ENCODE measurements around the gene SMIM20.
A peak's percentile ranks its signal among the peaks of the same experiment; 100 is the strongest.

The SMIM20 gene

DNA sequence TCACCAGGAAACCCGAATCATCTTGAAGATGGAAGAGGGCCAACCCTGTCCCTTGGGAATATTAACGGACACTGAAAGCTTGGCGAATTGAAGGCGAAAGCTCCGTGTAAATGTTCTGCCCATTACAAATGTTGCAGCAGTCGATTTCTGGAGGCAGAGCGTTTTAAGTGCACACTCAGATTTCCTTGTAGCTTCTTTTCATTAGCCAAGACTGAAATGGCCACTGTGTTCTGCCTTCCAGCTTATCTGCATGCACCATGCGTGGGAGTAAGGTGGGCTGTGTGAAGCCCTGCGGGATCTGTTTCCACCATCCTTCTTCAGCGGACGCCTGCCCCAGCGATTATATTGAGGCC, 1.3 kb downstream of the SMIM20 start:
- peaks cover 9% of the 10 kb centered on the region for H3K27me3 ChIP-seq (ENCODE audit: control insufficient read depth, insufficient read depth, low read length)
- no peaks in the 10 kb centered on the region for H3K36me3 ChIP-seq (ENCODE audit: control insufficient read depth, low read depth, low read length)
- peak overlapping the region; percentile 78 for H3K4me3 ChIP-seq (ENCODE audit: low read length)
- no peak overlapping the region for H3K27ac ChIP-seq (ENCODE audit: low read length)
- peaks cover 12% of the 10 kb centered on the region for H3K4me1 ChIP-seq (ENCODE audit: control insufficient read depth, low read depth, low read length)
- H3K9me3 ChIP-seq (ENCODE audit: control insufficient read depth, low read depth, low read length) = no peaks in the 10 kb centered on the region
- H3K9ac ChIP-seq (ENCODE audit: low read length) = no peak overlapping the region

DNA sequence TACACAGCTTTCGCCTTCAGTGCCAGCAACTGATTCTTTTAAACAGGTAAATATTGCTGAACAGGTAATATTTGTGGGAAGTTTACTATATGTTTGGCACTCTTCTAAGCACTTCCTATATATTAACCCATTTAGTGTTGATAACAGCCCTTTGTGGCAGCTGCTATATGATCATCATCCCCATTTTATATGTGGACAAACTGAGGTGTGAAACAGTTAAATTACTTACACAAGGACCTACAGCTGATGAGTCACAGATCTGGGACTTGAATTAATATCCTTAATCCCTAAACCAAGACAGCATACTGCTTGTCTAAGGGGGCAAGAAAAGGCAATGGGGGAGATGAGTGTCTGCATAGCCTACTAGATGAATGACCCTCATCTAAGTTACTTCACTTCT, 2.9 kb downstream of the SMIM20 start:
- Histone ChIP-seq H3K27ac (ENCODE audit: low read length) (no peak overlapping the region), H3K4me3 (ENCODE audit: low read length) (no peak overlapping the region), H3K4me1 (ENCODE audit: control insufficient read depth, low read depth, low read length) (peaks cover 12% of the 10 kb centered on the region), H3K27me3 (ENCODE audit: control insufficient read depth, insufficient read depth, low read length) (peaks cover 9% of the 10 kb centered on the region), H3K9me3 (ENCODE audit: control insufficient read depth, low read depth, low read length) (no peaks in the 10 kb centered on the region), H3K36me3 (ENCODE audit: control insufficient read depth, low read depth, low read length) (no peaks in the 10 kb centered on the region), H3K9ac (ENCODE audit: low read length) (no peak overlapping the region)

DNA sequence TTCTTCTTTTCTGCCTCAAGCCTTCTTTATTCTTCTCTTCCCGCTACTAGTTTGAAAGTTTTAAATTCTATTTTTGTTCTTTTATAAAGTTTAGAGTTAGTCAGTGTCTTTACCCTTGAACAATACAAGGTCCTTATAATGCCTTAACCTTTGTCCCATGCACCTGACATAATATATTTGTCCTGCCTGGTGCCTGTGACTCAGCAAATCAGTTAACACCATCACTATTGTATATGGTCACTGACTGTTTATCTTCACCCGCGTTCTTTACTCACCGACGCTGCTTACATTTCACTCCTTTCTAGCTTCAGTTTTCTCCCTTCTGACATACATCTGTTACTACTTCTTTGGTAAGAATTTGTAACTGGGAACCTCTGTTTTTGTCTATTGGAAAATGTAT, 5.7 kb downstream of the SMIM20 start:
- Histone ChIP-seq H3K36me3 (ENCODE audit: control insufficient read depth, low read depth, low read length) (no peaks in the 10 kb centered on the region), H3K9me3 (ENCODE audit: control insufficient read depth, low read depth, low read length) (no peaks in the 10 kb centered on the region), H3K27me3 (ENCODE audit: control insufficient read depth, insufficient read depth, low read length) (no peaks in the 10 kb centered on the region), H3K27ac (ENCODE audit: low read length) (no peak overlapping the region), H3K9ac (ENCODE audit: low read length) (no peak overlapping the region), H3K4me3 (ENCODE audit: low read length) (no peak overlapping the region), H3K4me1 (ENCODE audit: control insufficient read depth, low read depth, low read length) (peaks cover 7% of the 10 kb centered on the region)

GRCh38 chr4:25921922-25922321, 7.9 kb downstream of the SMIM20 start:
- Histone ChIP-seq H3K4me1 (ENCODE audit: control insufficient read depth, low read depth, low read length) (peaks cover 8% of the 10 kb centered on the region), H3K27me3 (ENCODE audit: control insufficient read depth, insufficient read depth, low read length) (no peaks in the 10 kb centered on the region), H3K9ac (ENCODE audit: low read length) (no peak overlapping the region), H3K4me3 (ENCODE audit: low read length) (no peak overlapping the region), H3K36me3 (ENCODE audit: control insufficient read depth, low read depth, low read length) (no peaks in the 10 kb centered on the region), H3K9me3 (ENCODE audit: control insufficient read depth, low read depth, low read length) (no peaks in the 10 kb centered on the region), H3K27ac (ENCODE audit: low read length) (no peak overlapping the region)

- Histone ChIP-seq H3K36me3 (ENCODE audit: control insufficient read depth, low read depth, low read length) (no peaks in the 10 kb centered on the region), H3K27me3 (ENCODE audit: control insufficient read depth, insufficient read depth, low read length) (no peaks in the 10 kb centered on the region), H3K9ac (ENCODE audit: low read length) (no peak overlapping the region), H3K4me3 (ENCODE audit: low read length) (no peak overlapping the region), H3K4me1 (ENCODE audit: control insufficient read depth, low read depth, low read length) (peaks cover 8% of the 10 kb centered on the region), H3K9me3 (ENCODE audit: control insufficient read depth, low read depth, low read length) (no peaks in the 10 kb centered on the region), H3K27ac (ENCODE audit: low read length) (no peak overlapping the region)
These were observed 8.9 kb downstream of the SMIM20 start for GRCh38 chr4:25922812-25923369.

DNA sequence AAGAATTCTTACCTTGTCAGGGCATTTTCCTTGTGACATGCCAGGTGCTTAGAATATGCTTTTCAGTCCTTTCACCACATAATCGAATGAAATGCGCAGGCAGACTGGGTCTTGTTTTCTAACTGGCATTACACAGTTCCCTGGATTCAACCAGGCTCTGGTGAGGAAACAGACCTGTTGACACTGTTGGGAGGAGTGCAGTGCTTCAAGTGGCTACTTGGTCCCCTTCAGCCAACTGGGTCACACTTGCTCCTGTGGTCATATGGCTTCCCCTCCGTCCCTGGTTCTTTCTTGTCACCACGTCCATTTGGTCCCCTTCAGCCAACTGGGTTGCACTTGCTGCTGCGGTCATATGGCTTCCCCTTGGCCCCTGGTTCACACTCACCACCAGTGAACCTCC, 9.7 kb downstream of the SMIM20 start:
- Histone ChIP-seq H3K9ac (ENCODE audit: low read length) (no peak overlapping the region), H3K36me3 (ENCODE audit: control insufficient read depth, low read depth, low read length) (no peaks in the 10 kb centered on the region), H3K27me3 (ENCODE audit: control insufficient read depth, insufficient read depth, low read length) (no peaks in the 10 kb centered on the region), H3K4me3 (ENCODE audit: low read length) (no peak overlapping the region), H3K4me1 (ENCODE audit: control insufficient read depth, low read depth, low read length) (peaks cover 8% of the 10 kb centered on the region), H3K9me3 (ENCODE audit: control insufficient read depth, low read depth, low read length) (no peaks in the 10 kb centered on the region), H3K27ac (ENCODE audit: low read length) (no peak overlapping the region)

- Histone ChIP-seq H3K9ac (ENCODE audit: low read length) (no peak overlapping the region), H3K27ac (ENCODE audit: low read length) (no peak overlapping the region), H3K36me3 (ENCODE audit: control insufficient read depth, low read depth, low read length) (no peaks in the 10 kb centered on the region), H3K27me3 (ENCODE audit: control insufficient read depth, insufficient read depth, low read length) (no peaks in the 10 kb centered on the region), H3K4me1 (ENCODE audit: control insufficient read depth, low read depth, low read length) (peaks cover 8% of the 10 kb centered on the region), H3K9me3 (ENCODE audit: control insufficient read depth, low read depth, low read length) (no peaks in the 10 kb centered on the region), H3K4me3 (ENCODE audit: low read length) (no peak overlapping the region)
These were observed 11.6 kb downstream of the SMIM20 start for GRCh38 chr4:25925486-25926201.

- H3K27me3 ChIP-seq (ENCODE audit: control insufficient read depth, insufficient read depth, low read length) = no peaks in the 10 kb centered on the region
- H3K27ac ChIP-seq (ENCODE audit: low read length) = no peak overlapping the region
- no peak overlapping the region for H3K4me3 ChIP-seq (ENCODE audit: low read length)
- H3K4me1 ChIP-seq (ENCODE audit: control insufficient read depth, low read depth, low read length) = peaks cover 8% of the 10 kb centered on the region
- H3K9ac ChIP-seq (ENCODE audit: low read length) = no peak overlapping the region
- no peaks in the 10 kb centered on the region for H3K9me3 ChIP-seq (ENCODE audit: control insufficient read depth, low read depth, low read length)
- no peaks in the 10 kb centered on the region for H3K36me3 ChIP-seq (ENCODE audit: control insufficient read depth, low read depth, low read length)
These were observed 12.4 kb downstream of the SMIM20 start for GRCh38 chr4:25926462-25926861.

GRCh38 chr4:25927361-25928195, 13.6 kb downstream of the SMIM20 start:
- Histone ChIP-seq H3K36me3 (ENCODE audit: control insufficient read depth, low read depth, low read length) (no peaks in the 10 kb centered on the region), H3K27me3 (ENCODE audit: control insufficient read depth, insufficient read depth, low read length) (no peaks in the 10 kb centered on the region), H3K9ac (ENCODE audit: low read length) (no peak overlapping the region), H3K4me3 (ENCODE audit: low read length) (no peak overlapping the region), H3K4me1 (ENCODE audit: control insufficient read depth, low read depth, low read length) (peaks cover 8% of the 10 kb centered on the region), H3K27ac (ENCODE audit: low read length) (no peak overlapping the region), H3K9me3 (ENCODE audit: control insufficient read depth, low read depth, low read length) (no peaks in the 10 kb centered on the region)

GRCh38 chr4:25928379-25929297, 14.6 kb downstream of the SMIM20 start:
- Histone ChIP-seq H3K36me3 (ENCODE audit: control insufficient read depth, low read depth, low read length) (no peaks in the 10 kb centered on the region), H3K9me3 (ENCODE audit: control insufficient read depth, low read depth, low read length) (no peaks in the 10 kb centered on the region), H3K4me3 (ENCODE audit: low read length) (no peak overlapping the region), H3K4me1 (ENCODE audit: control insufficient read depth, low read depth, low read length) (peaks cover 8% of the 10 kb centered on the region), H3K27me3 (ENCODE audit: control insufficient read depth, insufficient read depth, low read length) (no peaks in the 10 kb centered on the region), H3K27ac (ENCODE audit: low read length) (no peak overlapping the region), H3K9ac (ENCODE audit: low read length) (no peak overlapping the region)

DNA sequence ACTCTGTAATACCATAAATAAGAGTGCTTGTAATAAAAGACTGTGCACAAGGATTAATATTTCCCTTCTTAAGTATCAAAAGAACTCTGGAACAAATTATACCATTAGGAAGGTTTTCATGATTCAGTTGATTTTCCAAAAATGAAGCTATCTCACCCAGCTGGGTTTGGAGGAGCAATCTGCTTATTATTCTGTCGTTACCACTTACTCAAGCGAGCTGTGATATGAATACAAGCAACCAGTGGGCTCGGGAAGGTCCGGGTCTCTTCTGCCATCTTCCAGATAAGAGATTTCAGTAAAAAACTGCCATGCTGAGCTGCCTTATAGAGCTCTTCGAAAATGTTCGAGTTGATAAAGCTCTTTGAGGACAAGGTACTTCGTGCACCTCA, 15.3 kb downstream of the SMIM20 start:
- H3K36me3 ChIP-seq (ENCODE audit: control insufficient read depth, low read depth, low read length) = no peaks in the 10 kb centered on the region
- no peak overlapping the region for H3K4me3 ChIP-seq (ENCODE audit: low read length)
- no peaks in the 10 kb centered on the region for H3K9me3 ChIP-seq (ENCODE audit: control insufficient read depth, low read depth, low read length)
- H3K27me3 ChIP-seq (ENCODE audit: control insufficient read depth, insufficient read depth, low read length) = no peaks in the 10 kb centered on the region
- no peak overlapping the region for H3K9ac ChIP-seq (ENCODE audit: low read length)
- H3K27ac ChIP-seq (ENCODE audit: low read length) = no peak overlapping the region
- peaks cover 8% of the 10 kb centered on the region for H3K4me1 ChIP-seq (ENCODE audit: control insufficient read depth, low read depth, low read length)

All from iPS-18a (cell line).